MCF 10A (cell line): ENCODE results near the gene OR14C36. TPM values are rescaled to one million over a fixed set of nuclear protein-coding genes. Genes with fewer than 3 reads are reported as not detected.

Source experiments
- BruUV-seq: library from RNA; stranded (reverse); fragments of 400-500 nt; replicated peaks from 2 replicates; lab custom pipeline; 2021; lab: Mats Ljungman, UMichigan
- CTCF ChIA-PET: fragments of 300-600 bp; sonication (Branson Sonifier 250); formaldehyde crosslinking; extraction: SDS; loops from one replicate; lab custom pipeline; 2021; ENCODE audit warnings: antibody characterized with exemption, inconsistent platforms; lab: Yijun Ruan, JAX
- POLR2A ChIA-PET: fragments of 300-600, 350-650 bp; sonication (Branson Sonifier 250); formaldehyde crosslinking; extraction: SDS; loops from one replicate; lab custom pipeline; 2020; ENCODE audit warnings: antibody characterized with exemption, inconsistent platforms; lab: Yijun Ruan, JAX
- DNase-seq: peaks from one replicate; pipeline ENCODE4 v3.0.0-alpha.2; 2018; ENCODE audit not compliant: unreplicated experiment
- H3K27ac Mint-ChIP-seq: one replicate; pipeline ENCODE4 v1.8.0; 2022; ENCODE audit warnings: mild to moderate bottlenecking, low read depth, mixed read lengths; ENCODE audit not compliant: unreplicated experiment
- H3K27me3 Mint-ChIP-seq: one replicate; pipeline ENCODE4 v1.8.0; 2022; ENCODE audit warnings: mixed read lengths; ENCODE audit not compliant: insufficient read depth, unreplicated experiment
- H3K36me3 Mint-ChIP-seq: one replicate; pipeline ENCODE4 v1.8.0; 2022; ENCODE audit warnings: mild to moderate bottlenecking, moderate library complexity, mixed read lengths; ENCODE audit not compliant: insufficient read depth, unreplicated experiment
- H3K4me1 Mint-ChIP-seq: one replicate; pipeline ENCODE4 v1.8.0; 2022; ENCODE audit warnings: mixed read lengths; ENCODE audit not compliant: insufficient read depth, unreplicated experiment
- H3K4me3 Mint-ChIP-seq: one replicate; pipeline ENCODE4 v1.8.0; 2022; ENCODE audit warnings: mild to moderate bottlenecking, moderate library complexity, mixed read lengths; ENCODE audit not compliant: unreplicated experiment
- H3K9me3 Mint-ChIP-seq: one replicate; pipeline ENCODE4 v1.8.0; 2022; ENCODE audit warnings: mixed read lengths; ENCODE audit not compliant: unreplicated experiment
- intact Hi-C: fragments of 100-400 bp; cut with micrococcal nuclease; formaldehyde crosslinking; loops from 2 replicates; pipeline ENCODE4 v1.14.1; 2022
- total RNA-seq: library from RNA; stranded (reverse); gene quantifications from 2 replicates; pipeline ENCODE4 v1.2.3, GENCODE V29; 2022
- TF ChIP-seq, protein P1 (sequence below): fragments of 200-600 bp; IDR thresholded peaks from one replicate; pipeline ENCODE4 v1.8.0; 2022; ENCODE audit warnings: antibody characterized with exemption, mild to moderate bottlenecking; ENCODE audit not compliant: unreplicated experiment

OR14C36 gene
- total RNA-seq, 1 experiment from 2014 or later, result not detected

DNA sequence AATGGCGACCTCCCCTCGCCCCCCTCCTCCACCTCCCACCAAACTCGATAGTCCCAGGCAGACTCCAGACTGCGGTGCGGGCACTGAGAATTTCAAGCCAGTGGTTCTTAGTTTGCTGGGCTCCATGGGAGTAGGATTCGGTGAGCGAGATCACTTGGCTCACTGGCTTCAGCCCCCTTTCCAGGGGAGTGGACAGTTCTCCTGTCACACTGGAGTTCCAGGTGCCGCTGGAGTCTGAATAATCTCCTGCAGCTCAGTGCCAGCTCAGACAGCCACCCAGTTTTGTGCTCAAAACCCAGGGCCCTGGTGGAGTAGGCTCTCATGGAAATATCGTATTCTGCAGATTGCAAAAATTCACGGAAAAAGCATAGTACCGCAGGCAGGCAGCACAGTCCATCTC is 31.8 kb upstream of the OR14C36 start:
- no peaks in the 10 kb centered on the region for H3K27me3 Mint-ChIP-seq
- H3K27ac Mint-ChIP-seq, result no peak overlapping the region
- no TSS peak for BruUV-seq
- H3K36me3 Mint-ChIP-seq, result no peaks in the 10 kb centered on the region
- ChIA-PET POLR2A (interaction anchor here (0.7 kb wide), 1 partner anchor 30 kb away, joined by 3 read pairs; no protein-coding TSS in a partner anchor), CTCF (interaction anchor here (0.6 kb wide), 2 partner anchors 37 to 55 kb away, joined by 3 read pairs; no protein-coding TSS in a partner anchor)
- H3K4me3 Mint-ChIP-seq, result no peak overlapping the region
- intact Hi-C loops, result no loop called here
- peaks cover 41% of the 10 kb centered on the region for H3K9me3 Mint-ChIP-seq
- no peak for DNase-seq
- TF ChIP-seq, protein P1, sequence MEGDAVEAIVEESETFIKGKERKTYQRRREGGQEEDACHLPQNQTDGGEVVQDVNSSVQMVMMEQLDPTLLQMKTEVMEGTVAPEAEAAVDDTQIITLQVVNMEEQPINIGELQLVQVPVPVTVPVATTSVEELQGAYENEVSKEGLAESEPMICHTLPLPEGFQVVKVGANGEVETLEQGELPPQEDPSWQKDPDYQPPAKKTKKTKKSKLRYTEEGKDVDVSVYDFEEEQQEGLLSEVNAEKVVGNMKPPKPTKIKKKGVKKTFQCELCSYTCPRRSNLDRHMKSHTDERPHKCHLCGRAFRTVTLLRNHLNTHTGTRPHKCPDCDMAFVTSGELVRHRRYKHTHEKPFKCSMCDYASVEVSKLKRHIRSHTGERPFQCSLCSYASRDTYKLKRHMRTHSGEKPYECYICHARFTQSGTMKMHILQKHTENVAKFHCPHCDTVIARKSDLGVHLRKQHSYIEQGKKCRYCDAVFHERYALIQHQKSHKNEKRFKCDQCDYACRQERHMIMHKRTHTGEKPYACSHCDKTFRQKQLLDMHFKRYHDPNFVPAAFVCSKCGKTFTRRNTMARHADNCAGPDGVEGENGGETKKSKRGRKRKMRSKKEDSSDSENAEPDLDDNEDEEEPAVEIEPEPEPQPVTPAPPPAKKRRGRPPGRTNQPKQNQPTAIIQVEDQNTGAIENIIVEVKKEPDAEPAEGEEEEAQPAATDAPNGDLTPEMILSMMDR, result no peak
- no peaks in the 10 kb centered on the region for H3K4me1 Mint-ChIP-seq

DNA sequence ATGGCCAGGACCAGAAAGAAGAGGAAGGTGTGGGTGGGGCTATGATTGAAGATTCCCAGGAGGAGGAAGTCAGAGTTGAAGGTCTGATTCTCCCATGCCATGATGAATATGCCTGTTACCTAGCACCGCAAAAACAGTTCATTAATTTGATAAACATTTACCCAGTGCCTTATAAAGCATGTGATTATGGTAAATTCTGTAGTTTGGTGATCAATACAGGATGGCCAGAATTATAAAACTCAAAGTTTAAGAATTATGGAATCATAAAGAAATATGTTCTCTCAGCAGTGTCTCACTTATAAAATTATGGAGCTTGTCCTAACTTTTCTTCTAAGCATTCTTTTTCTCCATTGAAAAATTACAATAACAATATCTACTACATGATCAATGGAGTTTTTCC is 24.1 kb upstream of the OR14C36 start, which contains the start of gene OR2M7:
OR2M7 (minus strand) TSS at position 101 of the 400 bp plus-strand sequence; CDS start at position 101, 0 bp downstream.
- BruUV-seq, result no TSS peak
- Mint-ChIP-seq H3K9me3 (peaks cover 26% of the 10 kb centered on the region), H3K4me3 (no peak within 1 kb of the TSS), H3K4me1 (no peaks in the 10 kb centered on the region), H3K36me3 (no peaks in the 10 kb centered on the region), H3K27ac (no peak within 1 kb of the TSS), H3K27me3 (no peaks in the 10 kb centered on the region)
- DNase-seq, result no peak
- TF ChIP-seq, protein P1, result no peak
- intact Hi-C loops, result no loop called here
- ChIA-PET CTCF (no interaction called here), POLR2A (no interaction called here)

DNA sequence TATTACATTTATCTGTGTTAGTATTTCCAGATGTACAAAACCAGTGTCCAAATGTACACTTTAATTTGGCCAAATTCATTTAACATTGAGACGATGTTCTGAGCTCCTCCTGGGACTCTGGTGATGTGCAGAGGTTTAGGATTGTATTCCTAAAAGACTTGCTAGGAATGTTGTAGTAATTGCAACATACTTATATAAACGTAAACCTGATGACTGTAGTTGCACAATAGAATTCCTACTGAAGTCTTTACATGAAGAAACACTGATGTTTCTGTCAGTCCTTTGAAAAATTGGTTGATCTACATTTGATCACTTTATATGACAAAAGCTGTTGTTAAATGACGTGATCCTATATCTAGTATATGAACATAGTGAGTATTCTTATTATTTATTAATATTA is 5.1 kb upstream of the OR14C36 start:
- Mint-ChIP-seq H3K27me3 (no peaks in the 10 kb centered on the region), H3K4me1 (peaks cover 17% of the 10 kb centered on the region), H3K4me3 (no peak overlapping the region), H3K27ac (peak overlapping the region; percentile 47), H3K9me3 (no peaks in the 10 kb centered on the region), H3K36me3 (no peaks in the 10 kb centered on the region)
- TF ChIP-seq, protein P1, result no peak
- POLR2A ChIA-PET, result interaction anchor here (0.6 to 1.0 kb wide), 6 partner anchors 8 to 402 kb away, joined by 3 read pairs; no protein-coding TSS in a partner anchor
- DNase-seq, result peak; percentile 34
- CTCF ChIA-PET, result interaction anchor here (0.5 to 0.6 kb wide), 2 partner anchors 289 to 352 kb away, joined by 3 read pairs; no protein-coding TSS in a partner anchor
- no TSS peak for BruUV-seq
- intact Hi-C loops, result no loop called here

DNA sequence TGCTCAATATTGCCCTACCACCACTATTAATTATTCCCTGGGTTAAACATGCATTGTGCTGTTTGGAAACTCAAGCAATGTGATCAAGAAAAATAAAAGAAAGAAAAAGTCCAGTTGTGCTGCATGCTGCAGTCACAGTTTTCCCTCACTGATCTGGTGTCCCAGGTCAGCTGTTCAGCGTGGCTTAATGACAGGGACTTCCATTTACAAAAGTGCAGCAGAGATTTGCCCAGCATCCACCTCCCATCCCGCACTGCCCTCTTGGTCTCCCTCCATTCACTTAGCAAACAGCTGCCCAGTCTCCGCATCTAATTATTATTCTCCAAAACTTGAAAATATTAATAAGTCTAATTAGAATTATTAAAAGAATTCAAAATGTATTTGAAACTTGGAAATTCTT is 10.8 kb downstream of the OR14C36 start:
- CTCF ChIA-PET, result interaction anchor here (0.5 to 0.7 kb wide), 2 partner anchors 24 to 338 kb away, joined by 3 to 5 read pairs; no protein-coding TSS in a partner anchor
- Mint-ChIP-seq H3K27ac (no peak overlapping the region), H3K36me3 (no peaks in the 10 kb centered on the region), H3K4me1 (no peaks in the 10 kb centered on the region), H3K27me3 (no peaks in the 10 kb centered on the region), H3K9me3 (peaks cover 17% of the 10 kb centered on the region), H3K4me3 (no peak overlapping the region)
- no peak for DNase-seq
- BruUV-seq, result no TSS peak
- POLR2A ChIA-PET, result no interaction called here
- TF ChIP-seq, protein P1, result no peak
- intact Hi-C loops, result no loop called here
